Gastroesophageal sphincter (tissue), 4 donors: Measurements from ENCODE around the gene XYLT2. TPM values are rescaled to one million over a fixed set of nuclear protein-coding genes. Genes with fewer than 3 reads are reported as not detected.

Experiments
- ATAC-seq: fragments of 150-250 bp; one replicate; pipeline ENCODE4 v1.9.1; 2016; ENCODE audit warnings: mild to moderate bottlenecking, moderate library complexity
- H3K27ac ChIP-seq, 4 donors: fragments of 200-600 bp; sonication (generic) in 3 of 4; 1 replicate in 3 of 4; 2 replicates in 1 of 4; pipeline ENCODE4 v1.5.1; 2016 to 2019
- H3K27me3 ChIP-seq: fragments of 200-600 bp; sonication (generic); one replicate; pipeline ENCODE4 v1.5.1; 2019
- H3K36me3 ChIP-seq, 2 donors: fragments of 200-600 bp; sonication (generic); one replicate each; pipeline ENCODE4 v1.5.1; 2019; ENCODE audit warnings: control low read depth in 1 of 2
- H3K4me1 ChIP-seq, 3 donors: fragments of 200-600 bp; sonication (generic); 1 replicate in 2 of 3; 2 replicates in 1 of 3; pipeline ENCODE4 v1.5.1; 2016 to 2019; ENCODE audit warnings: control low read depth in 2 of 3
- H3K4me3 ChIP-seq, 2 donors: fragments of 200-600 bp; sonication (generic); one replicate each; pipeline ENCODE4 v1.5.1; 2019; ENCODE audit warnings: mild to moderate bottlenecking in 1 of 2, moderate library complexity in 1 of 2
- H3K9me3 ChIP-seq, 3 donors: fragments of 200-600 bp; sonication (generic); one replicate each; pipeline ENCODE4 v1.5.1; 2017 to 2019; ENCODE audit warnings: control low read depth in 2 of 3
- EP300 ChIP-seq: sonication (generic); formaldehyde crosslinking; IDR thresholded peaks from one replicate; pipeline ENCODE4 v1.6.1; 2017; ENCODE audit warnings: antibody characterized with exemption, mild to moderate bottlenecking
- POLR2A ChIP-seq, 2 donors: fragments of 450-650 bp; IDR thresholded peaks; one replicate each; pipeline ENCODE4 v1.6.1; 2017; ENCODE audit warnings: antibody characterized with exemption in 2 of 2, mild to moderate bottlenecking in 2 of 2, moderate library complexity in 1 of 2
- POLR2AphosphoS5 ChIP-seq: sonication (generic); formaldehyde crosslinking; IDR thresholded peaks from one replicate; pipeline ENCODE4 v1.6.1; 2017; ENCODE audit warnings: antibody characterized with exemption
- WGBS, 2 donors: methylation state at CpG; one replicate each; pipeline ENCODE4 v1.1.5; 2018; ENCODE audit warnings: low coverage in 1 of 2; 5-methylcytosine and 5-hydroxymethylcytosine counted together
- total RNA-seq, 4 donors: library from RNA; depleted of rRNA; stranded (reverse); fragments of >200 nt; gene quantifications; one replicate each; pipeline ENCODE4 v1.1.0, GENCODE V29; 2016
- TF ChIP-seq, protein P1 (sequence below), 4 experiments: fragments of 200-600 bp in 2 of 4; fragments of 450-650 bp in 2 of 4; sonication (generic) in 1 of 4; IDR thresholded peaks; one replicate each; pipeline ENCODE4 v1.5.1; 2017 to 2019; ENCODE audit warnings: antibody characterized with exemption in 4 of 4, mild to moderate bottlenecking in 2 of 4, moderate library complexity in 2 of 4

The XYLT2 gene
- total RNA-seq, 4 donors from 2014 or later = 19.4 to 30.7 (median 23.4) TPM

GRCh38 chr17:50365165-50365564 is 19.2 kb downstream of the XYLT2 start:
- no peaks in the 10 kb centered on the region for H3K27me3 ChIP-seq
- H3K27ac ChIP-seq = no peak overlapping the region
- no peaks in the 10 kb centered on the region for H3K9me3 ChIP-seq
- H3K4me3 ChIP-seq = no peak overlapping the region
- H3K36me3 ChIP-seq = peaks cover 0 to 72% of the 10 kb centered on the region in 2 donors
- WGBS, 2 donors = no CpG with 5 or more reads among the region's 2 CpGs
- no peak for ATAC-seq
- TF ChIP-seq EP300 (no peak), POLR2AphosphoS5 (no peak), POLR2A (IDR thresholded peaks at IDR 0.05) (no peak)
- TF ChIP-seq, protein P1, sequence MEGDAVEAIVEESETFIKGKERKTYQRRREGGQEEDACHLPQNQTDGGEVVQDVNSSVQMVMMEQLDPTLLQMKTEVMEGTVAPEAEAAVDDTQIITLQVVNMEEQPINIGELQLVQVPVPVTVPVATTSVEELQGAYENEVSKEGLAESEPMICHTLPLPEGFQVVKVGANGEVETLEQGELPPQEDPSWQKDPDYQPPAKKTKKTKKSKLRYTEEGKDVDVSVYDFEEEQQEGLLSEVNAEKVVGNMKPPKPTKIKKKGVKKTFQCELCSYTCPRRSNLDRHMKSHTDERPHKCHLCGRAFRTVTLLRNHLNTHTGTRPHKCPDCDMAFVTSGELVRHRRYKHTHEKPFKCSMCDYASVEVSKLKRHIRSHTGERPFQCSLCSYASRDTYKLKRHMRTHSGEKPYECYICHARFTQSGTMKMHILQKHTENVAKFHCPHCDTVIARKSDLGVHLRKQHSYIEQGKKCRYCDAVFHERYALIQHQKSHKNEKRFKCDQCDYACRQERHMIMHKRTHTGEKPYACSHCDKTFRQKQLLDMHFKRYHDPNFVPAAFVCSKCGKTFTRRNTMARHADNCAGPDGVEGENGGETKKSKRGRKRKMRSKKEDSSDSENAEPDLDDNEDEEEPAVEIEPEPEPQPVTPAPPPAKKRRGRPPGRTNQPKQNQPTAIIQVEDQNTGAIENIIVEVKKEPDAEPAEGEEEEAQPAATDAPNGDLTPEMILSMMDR (IDR thresholded peaks at IDR 0.05) = no peak
- peaks cover 0 to 25% (median 5%) of the 10 kb centered on the region in 3 donors for H3K4me1 ChIP-seq

DNA sequence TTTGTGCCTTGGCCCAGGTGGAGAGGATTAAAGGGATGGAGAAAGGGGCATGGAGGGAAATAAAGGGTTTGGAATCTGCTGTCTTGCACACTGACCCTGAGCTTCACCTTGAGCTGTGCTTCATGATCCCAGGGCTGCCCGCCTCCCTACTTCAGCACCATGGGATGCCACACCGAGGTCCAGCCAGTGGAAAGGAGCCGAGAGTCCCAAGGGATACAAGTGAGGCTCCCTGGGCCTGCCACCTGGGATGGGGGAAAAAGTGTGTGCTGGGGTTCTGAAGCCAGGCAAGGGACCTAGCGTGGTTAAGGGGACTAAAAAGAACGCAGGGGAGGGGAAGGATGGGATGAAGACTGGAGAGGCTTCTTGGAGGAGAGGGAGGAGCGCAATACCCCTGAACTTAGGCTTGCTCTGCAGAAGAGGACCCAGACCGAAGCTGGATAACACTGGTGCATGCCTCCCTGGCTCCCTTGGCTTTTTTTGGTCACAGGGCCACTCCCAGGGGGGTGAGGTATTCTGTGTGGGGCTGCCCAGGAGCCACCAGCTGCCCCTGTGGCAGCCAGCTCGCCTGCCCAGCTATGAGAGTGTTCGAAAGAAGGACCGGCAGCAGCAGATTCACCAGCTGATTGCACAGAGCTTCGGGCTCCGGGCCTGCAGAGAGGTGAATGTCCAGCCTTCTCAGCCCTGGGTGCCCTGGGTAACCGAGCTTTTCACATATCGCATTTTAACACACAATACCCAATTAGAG is 19.9 kb downstream of the XYLT2 start:
- H3K9me3 ChIP-seq = no peaks in the 10 kb centered on the region
- H3K27ac ChIP-seq = no peak overlapping the region
- peaks cover 0 to 29% (median 5%) of the 10 kb centered on the region in 3 donors for H3K4me1 ChIP-seq
- ATAC-seq = no peak
- H3K27me3 ChIP-seq = no peaks in the 10 kb centered on the region
- TF ChIP-seq POLR2A (IDR thresholded peaks at IDR 0.05) (no peak), POLR2AphosphoS5 (no peak), EP300 (no peak)
- TF ChIP-seq, protein P1 (IDR thresholded peaks at IDR 0.05) = no peak
- peaks cover 0 to 72% of the 10 kb centered on the region in 2 donors for H3K36me3 ChIP-seq
- WGBS, 2 donors = 90% methylated on average over 3 of the region's 14 CpGs; no CpG with 5 or more reads in 1 of the 2 donors
- no peak overlapping the region for H3K4me3 ChIP-seq

DNA sequence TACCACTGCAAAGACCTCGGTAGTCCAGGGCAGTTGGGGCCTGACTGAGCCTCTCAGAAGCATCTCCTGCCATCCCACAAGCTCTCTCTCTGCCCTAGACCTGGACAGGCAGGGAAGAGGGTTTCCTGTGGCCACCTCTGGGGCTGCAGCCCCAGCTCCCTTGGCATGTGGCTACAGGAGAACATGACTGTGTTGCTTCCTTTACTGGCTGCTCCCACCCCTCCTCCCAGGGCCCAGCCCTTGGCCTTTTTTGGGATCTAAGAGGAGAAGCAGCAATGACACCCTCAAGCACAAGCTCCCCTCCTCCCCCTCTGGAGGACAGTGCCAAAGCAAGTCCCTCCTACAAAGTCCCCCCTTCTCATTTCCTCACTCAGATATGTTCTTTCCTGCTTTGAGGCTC is 21.5 kb downstream of the XYLT2 start:
- TF ChIP-seq EP300 (no peak), POLR2AphosphoS5 (no peak), POLR2A (IDR thresholded peaks at IDR 0.05) (no peak)
- TF ChIP-seq, protein P1 (IDR thresholded peaks at IDR 0.05) = no peak
- Histone ChIP-seq H3K27me3 (no peaks in the 10 kb centered on the region), H3K36me3 (peaks cover 0 to 66% of the 10 kb centered on the region in 2 donors), H3K4me1 (peaks cover 0 to 38% (median 11%) of the 10 kb centered on the region in 3 donors), H3K9me3 (no peaks in the 10 kb centered on the region), H3K4me3 (no peak overlapping the region), H3K27ac (no peak overlapping the region)
- ATAC-seq = no peak
- WGBS, 2 donors = 100% methylated on average over 1 of the region's 1 CpG

- Histone ChIP-seq H3K4me3 (no peak overlapping the region), H3K27me3 (no peaks in the 10 kb centered on the region), H3K4me1 (peaks cover 0 to 26% (median 8%) of the 10 kb centered on the region in 3 donors), H3K27ac (no peak overlapping the region), H3K36me3 (peaks cover 0 to 58% of the 10 kb centered on the region in 2 donors), H3K9me3 (no peaks in the 10 kb centered on the region)
- 80 to 88% methylated on average over 2 to 4 of the region's 5 CpGs for WGBS, 2 donors
- no peak for ATAC-seq
- TF ChIP-seq POLR2A (IDR thresholded peaks at IDR 0.05) = no peak
- no peak for TF ChIP-seq POLR2AphosphoS5
- TF ChIP-seq EP300 = no peak
- TF ChIP-seq, protein P1 (IDR thresholded peaks at IDR 0.05) = no peak
Observed at GRCh38 chr17:50370052-50370451, 24.1 kb downstream of the XYLT2 start.

DNA sequence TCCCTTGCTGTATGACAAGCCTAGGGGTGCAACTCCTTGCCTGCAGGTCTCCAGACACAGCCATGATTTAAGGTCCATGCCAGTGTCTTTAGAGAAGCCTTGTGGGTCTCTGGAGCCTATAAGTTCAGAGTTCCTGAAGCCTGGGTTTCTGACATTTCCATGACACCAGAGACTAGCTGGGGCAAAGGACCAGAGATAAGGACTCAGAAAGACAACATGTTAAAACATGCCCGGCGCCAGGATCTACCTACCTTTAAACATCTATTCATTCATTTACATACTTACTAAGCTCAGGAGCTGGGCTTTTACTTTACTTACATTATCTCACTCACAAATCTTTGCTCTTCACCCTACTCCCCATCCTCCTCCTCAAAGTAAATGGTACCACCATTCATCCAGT is 25.6 kb downstream of the XYLT2 start:
- Histone ChIP-seq H3K9me3 (no peaks in the 10 kb centered on the region), H3K36me3 (peaks cover 0 to 43% of the 10 kb centered on the region in 2 donors), H3K27me3 (no peaks in the 10 kb centered on the region), H3K27ac (no peak overlapping the region), H3K4me3 (no peak overlapping the region), H3K4me1 (peaks cover 0 to 26% (median 8%) of the 10 kb centered on the region in 3 donors)
- 88 to 100% methylated on average over 2 of the region's 2 CpGs for WGBS, 2 donors
- ATAC-seq = no peak
- TF ChIP-seq, protein P1 (IDR thresholded peaks at IDR 0.05) = no peak
- no peak for TF ChIP-seq POLR2AphosphoS5
- no peak for TF ChIP-seq POLR2A (IDR thresholded peaks at IDR 0.05)
- TF ChIP-seq EP300 = no peak
